NB4 (cell line): ENCODE results near the gene PAMR1.

Experiments used
- MYC ChIP-seq: IDR thresholded peaks from 2 replicates; pipeline ENCODE4 v1.6.1; 2011; ENCODE audit warnings: low read depth, low read length
- POLR2A ChIP-seq: IDR thresholded peaks from 2 replicates; pipeline ENCODE4 v1.6.1; 2011; ENCODE audit warnings: mild to moderate bottlenecking; ENCODE audit not compliant: insufficient read length; ENCODE audit errors: extremely low read depth
- TF ChIP-seq, protein P1 (sequence below): IDR thresholded peaks from one replicate; pipeline ENCODE4 v1.5.1; 2012; ENCODE audit warnings: low read depth, low read length
- TF ChIP-seq, protein P2 (sequence below): IDR thresholded peaks from 2 replicates; pipeline ENCODE4 v1.6.1; 2011; ENCODE audit warnings: low read depth, low read length

DNA sequence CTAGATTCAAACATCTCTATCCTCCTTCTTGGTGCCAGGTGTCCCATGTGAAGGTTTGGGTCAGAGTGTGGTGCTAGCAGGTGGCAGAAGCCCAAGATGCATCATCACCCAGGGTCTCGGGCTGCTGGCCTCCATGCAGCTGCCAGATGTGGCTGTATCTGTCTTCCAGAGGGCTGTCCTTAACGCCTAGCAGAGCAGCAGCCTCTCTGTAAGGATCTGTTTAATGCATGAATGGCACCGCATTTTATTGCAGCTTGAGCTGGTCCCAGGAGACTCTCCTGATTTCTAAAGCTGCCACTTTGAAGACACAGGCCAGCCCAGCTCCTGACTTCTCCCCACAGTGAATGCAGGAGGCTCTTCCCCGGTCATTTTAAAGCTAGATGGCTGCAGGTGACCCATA is 132.3 kb downstream of the PAMR1 start:
- TF ChIP-seq, protein P1, sequence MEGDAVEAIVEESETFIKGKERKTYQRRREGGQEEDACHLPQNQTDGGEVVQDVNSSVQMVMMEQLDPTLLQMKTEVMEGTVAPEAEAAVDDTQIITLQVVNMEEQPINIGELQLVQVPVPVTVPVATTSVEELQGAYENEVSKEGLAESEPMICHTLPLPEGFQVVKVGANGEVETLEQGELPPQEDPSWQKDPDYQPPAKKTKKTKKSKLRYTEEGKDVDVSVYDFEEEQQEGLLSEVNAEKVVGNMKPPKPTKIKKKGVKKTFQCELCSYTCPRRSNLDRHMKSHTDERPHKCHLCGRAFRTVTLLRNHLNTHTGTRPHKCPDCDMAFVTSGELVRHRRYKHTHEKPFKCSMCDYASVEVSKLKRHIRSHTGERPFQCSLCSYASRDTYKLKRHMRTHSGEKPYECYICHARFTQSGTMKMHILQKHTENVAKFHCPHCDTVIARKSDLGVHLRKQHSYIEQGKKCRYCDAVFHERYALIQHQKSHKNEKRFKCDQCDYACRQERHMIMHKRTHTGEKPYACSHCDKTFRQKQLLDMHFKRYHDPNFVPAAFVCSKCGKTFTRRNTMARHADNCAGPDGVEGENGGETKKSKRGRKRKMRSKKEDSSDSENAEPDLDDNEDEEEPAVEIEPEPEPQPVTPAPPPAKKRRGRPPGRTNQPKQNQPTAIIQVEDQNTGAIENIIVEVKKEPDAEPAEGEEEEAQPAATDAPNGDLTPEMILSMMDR = no peak
- no peak for TF ChIP-seq POLR2A
- TF ChIP-seq, protein P2, sequence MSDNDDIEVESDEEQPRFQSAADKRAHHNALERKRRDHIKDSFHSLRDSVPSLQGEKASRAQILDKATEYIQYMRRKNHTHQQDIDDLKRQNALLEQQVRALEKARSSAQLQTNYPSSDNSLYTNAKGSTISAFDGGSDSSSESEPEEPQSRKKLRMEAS = no peak
- no peak for TF ChIP-seq MYC
